Measurements from ENCODE around the gene ARAP2. TPM values are rescaled to one million over a fixed set of nuclear protein-coding genes. Genes with fewer than 3 reads are reported as not detected.

Gene ARAP2
- total and polyA plus RNA-seq, 2 of the 13 experiments (the other 11 are each of a cell fraction or from before 2014, with no cell fraction given), result 0.37 to 1.4 TPM

DNA sequence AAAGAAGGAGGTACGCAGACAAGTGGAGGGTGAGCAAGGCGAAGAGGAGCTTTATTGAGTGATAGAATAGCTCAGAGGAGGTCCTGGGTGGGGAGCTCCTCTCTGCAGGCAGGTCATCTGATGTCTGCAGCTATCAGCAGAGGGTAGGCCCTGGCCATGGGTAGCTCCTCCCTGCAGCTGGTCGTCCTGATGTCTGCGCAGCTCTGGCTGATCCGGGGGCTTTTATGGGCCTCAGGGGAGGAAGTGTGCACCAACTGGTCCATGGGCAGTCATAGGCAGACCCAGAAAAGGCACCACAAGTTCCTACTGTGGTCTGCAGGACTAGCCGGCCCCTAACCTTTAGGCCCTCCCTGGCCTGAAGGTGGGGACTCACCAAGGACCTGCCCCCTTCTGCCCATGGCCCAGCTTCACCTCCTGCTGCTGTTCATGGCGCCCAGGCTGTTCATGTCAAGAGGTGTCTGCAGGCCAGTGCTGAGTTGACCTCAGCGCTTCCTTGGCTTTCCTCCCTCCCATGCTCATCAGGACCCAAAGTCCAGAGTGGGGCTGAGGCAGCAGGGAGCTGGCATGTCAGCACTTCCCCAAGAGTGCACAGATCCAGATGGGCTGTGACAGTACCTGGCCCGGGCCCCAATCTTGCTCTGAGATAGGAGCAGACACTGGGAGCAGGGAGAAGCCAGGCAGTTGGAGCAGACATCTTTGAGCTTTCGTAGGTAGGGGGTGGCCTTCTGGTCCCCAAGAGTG is 46.1 kb downstream of the ARAP2 start:
- FAIRE-seq (no peak), DNase-seq (ENCODE audit: low spot score) (no peak), ATAC-seq (peak; percentile 58)
- intact Hi-C loops (cut with micrococcal nuclease; ENCODE audit: unreplicated experiment), result no loop called here
- H3K27me3 ChIP-seq (ENCODE audit: control insufficient read depth in 1 of 2, insufficient read depth in 2 of 2, low read length in 2 of 2), result no peaks in the 10 kb centered on the region
- H3K36me3 ChIP-seq (replicated peaks in 1 of 2; ENCODE audit: control insufficient read depth in 1 of 2, insufficient read depth in 2 of 2, low read length in 2 of 2), result no peaks in the 10 kb centered on the region
- 61% methylated on average over 3 of the region's 10 CpGs for WGBS (ENCODE audit: low lambda C conversion rate)
- H3K4me2 ChIP-seq (ENCODE audit: low read depth, low read length), result no peak overlapping the region
- no peak overlapping the region for H3K4me3 ChIP-seq (replicated peaks in 1 of 3; ENCODE audit: insufficient read depth in 1 of 3, low read depth in 2 of 3, low read length in 3 of 3)
- in situ Hi-C loops (cut with HindIII; ENCODE audit: extremely low pct_ligation_motif_present, low pct_unique_long_range_greater_than_20kb), result no loop called here
- H3K4me1 ChIP-seq (ENCODE audit: insufficient read depth, low read length), result no peaks in the 10 kb centered on the region
- BruUV-seq (replicated peaks), result no TSS peak
- H3K9ac ChIP-seq (ENCODE audit: insufficient read depth, low read depth, low read length), result no peak overlapping the region
- no peaks in the 10 kb centered on the region for H3K9me3 ChIP-seq (ENCODE audit: low read length)
- ChIA-PET POLR2A (no interaction called here), CTCF (ENCODE audit: low intra/inter-chr PET ratio, low total read pairs) (no interaction called here)
- no peak for TF ChIP-seq FIP1L1 (IDR thresholded peaks at IDR 0.05; ENCODE audit: borderline replicate concordance, insufficient read depth, low read depth, low read length)
- no peak for TF ChIP-seq POGZ (CRISPR knock-in tag; IDR thresholded peaks at IDR 0.05)
- TF ChIP-seq, protein P1, sequence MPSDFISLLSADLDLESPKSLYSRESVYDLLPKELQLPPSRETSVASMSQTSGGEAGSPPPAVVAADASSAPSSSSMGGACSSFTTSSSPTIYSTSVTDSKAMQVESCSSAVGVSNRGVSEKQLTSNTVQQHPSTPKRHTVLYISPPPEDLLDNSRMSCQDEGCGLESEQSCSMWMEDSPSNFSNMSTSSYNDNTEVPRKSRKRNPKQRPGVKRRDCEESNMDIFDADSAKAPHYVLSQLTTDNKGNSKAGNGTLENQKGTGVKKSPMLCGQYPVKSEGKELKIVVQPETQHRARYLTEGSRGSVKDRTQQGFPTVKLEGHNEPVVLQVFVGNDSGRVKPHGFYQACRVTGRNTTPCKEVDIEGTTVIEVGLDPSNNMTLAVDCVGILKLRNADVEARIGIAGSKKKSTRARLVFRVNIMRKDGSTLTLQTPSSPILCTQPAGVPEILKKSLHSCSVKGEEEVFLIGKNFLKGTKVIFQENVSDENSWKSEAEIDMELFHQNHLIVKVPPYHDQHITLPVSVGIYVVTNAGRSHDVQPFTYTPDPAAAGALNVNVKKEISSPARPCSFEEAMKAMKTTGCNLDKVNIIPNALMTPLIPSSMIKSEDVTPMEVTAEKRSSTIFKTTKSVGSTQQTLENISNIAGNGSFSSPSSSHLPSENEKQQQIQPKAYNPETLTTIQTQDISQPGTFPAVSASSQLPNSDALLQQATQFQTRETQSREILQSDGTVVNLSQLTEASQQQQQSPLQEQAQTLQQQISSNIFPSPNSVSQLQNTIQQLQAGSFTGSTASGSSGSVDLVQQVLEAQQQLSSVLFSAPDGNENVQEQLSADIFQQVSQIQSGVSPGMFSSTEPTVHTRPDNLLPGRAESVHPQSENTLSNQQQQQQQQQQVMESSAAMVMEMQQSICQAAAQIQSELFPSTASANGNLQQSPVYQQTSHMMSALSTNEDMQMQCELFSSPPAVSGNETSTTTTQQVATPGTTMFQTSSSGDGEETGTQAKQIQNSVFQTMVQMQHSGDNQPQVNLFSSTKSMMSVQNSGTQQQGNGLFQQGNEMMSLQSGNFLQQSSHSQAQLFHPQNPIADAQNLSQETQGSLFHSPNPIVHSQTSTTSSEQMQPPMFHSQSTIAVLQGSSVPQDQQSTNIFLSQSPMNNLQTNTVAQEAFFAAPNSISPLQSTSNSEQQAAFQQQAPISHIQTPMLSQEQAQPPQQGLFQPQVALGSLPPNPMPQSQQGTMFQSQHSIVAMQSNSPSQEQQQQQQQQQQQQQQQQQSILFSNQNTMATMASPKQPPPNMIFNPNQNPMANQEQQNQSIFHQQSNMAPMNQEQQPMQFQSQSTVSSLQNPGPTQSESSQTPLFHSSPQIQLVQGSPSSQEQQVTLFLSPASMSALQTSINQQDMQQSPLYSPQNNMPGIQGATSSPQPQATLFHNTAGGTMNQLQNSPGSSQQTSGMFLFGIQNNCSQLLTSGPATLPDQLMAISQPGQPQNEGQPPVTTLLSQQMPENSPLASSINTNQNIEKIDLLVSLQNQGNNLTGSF (CRISPR knock-in tag; IDR thresholded peaks at IDR 0.05), result no peak
- TF ChIP-seq MXI1 (IDR thresholded peaks at IDR 0.05; ENCODE audit: borderline replicate concordance, low read depth, low read length), result no peak
- no peak for TF ChIP-seq ZSCAN29 (CRISPR knock-in tag; conservative IDR thresholded peaks at IDR 0.05)
- no peak for TF ChIP-seq ELF3 (CRISPR knock-in tag; IDR thresholded peaks at IDR 0.05)
- no peak for TF ChIP-seq SAFB2 (CRISPR knock-in tag; IDR thresholded peaks at IDR 0.05; ENCODE audit: borderline replicate concordance, low read depth)
- TF ChIP-seq, protein P2, sequence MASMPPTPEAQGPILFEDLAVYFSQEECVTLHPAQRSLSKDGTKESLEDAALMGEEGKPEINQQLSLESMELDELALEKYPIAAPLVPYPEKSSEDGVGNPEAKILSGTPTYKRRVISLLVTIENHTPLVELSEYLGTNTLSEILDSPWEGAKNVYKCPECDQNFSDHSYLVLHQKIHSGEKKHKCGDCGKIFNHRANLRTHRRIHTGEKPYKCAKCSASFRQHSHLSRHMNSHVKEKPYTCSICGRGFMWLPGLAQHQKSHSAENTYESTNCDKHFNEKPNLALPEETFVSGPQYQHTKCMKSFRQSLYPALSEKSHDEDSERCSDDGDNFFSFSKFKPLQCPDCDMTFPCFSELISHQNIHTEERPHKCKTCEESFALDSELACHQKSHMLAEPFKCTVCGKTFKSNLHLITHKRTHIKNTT (CRISPR knock-in tag; IDR thresholded peaks at IDR 0.05), result no peak
- TF ChIP-seq MAZ (IDR thresholded peaks at IDR 0.05; ENCODE audit: borderline replicate concordance, low read depth, low read length), result no peak
- no peak for TF ChIP-seq MAZ (CRISPR knock-in tag; IDR thresholded peaks at IDR 0.05; ENCODE audit: low read depth)
- TF ChIP-seq, protein P3, sequence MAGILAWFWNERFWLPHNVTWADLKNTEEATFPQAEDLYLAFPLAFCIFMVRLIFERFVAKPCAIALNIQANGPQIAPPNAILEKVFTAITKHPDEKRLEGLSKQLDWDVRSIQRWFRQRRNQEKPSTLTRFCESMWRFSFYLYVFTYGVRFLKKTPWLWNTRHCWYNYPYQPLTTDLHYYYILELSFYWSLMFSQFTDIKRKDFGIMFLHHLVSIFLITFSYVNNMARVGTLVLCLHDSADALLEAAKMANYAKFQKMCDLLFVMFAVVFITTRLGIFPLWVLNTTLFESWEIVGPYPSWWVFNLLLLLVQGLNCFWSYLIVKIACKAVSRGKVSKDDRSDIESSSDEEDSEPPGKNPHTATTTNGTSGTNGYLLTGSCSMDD (CRISPR knock-in tag; IDR thresholded peaks at IDR 0.05), result no peak
- no peak for TF ChIP-seq ZNF773 (CRISPR knock-in tag; IDR thresholded peaks at IDR 0.05; ENCODE audit: borderline replicate concordance)
- H3K27ac ChIP-seq (ENCODE audit: extremely low read length, insufficient read depth, low read length), result no peak overlapping the region
- no peaks in the 10 kb centered on the region for H3K79me2 ChIP-seq (ENCODE audit: insufficient read depth, low read length)
- H2AFZ ChIP-seq (ENCODE audit: low read length), result no peak overlapping the region
- H4K20me1 ChIP-seq (ENCODE audit: insufficient read depth, low read length), result no peaks in the 10 kb centered on the region
